H4 (cell line): Measurements from ENCODE around the gene CYS1. TPM values are rescaled to one million over a fixed set of nuclear protein-coding genes. Genes with fewer than 3 reads are reported as not detected.
"Not testable (repeated sequence)": the region's sequence is repeated elsewhere in the genome, so short reads cannot be mapped to it uniquely, and the experiment has no call there.

ENCODE experiments used
- DNase-seq: peaks from one replicate; pipeline ENCODE4 v3.0.0-alpha.2; 2015; ENCODE audit warnings: low spot score
- total RNA-seq: library from RNA; depleted of rRNA; stranded (reverse); fragments of >200 nt; shearing (Covaris generic); gene quantifications from 2 replicates; pipeline ENCODE4 v1.2.3, GENCODE V29; 2014; rRNA removed

The CYS1 gene, protein sequence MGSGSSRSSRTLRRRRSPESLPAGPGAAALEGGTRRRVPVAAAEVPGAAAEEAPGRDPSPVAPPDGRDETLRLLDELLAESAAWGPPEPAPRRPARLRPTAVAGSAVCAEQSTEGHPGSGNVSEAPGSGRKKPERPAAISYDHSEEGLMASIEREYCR
- total RNA-seq = 0.43 and 1.1 TPM in 2 replicates

DNA sequence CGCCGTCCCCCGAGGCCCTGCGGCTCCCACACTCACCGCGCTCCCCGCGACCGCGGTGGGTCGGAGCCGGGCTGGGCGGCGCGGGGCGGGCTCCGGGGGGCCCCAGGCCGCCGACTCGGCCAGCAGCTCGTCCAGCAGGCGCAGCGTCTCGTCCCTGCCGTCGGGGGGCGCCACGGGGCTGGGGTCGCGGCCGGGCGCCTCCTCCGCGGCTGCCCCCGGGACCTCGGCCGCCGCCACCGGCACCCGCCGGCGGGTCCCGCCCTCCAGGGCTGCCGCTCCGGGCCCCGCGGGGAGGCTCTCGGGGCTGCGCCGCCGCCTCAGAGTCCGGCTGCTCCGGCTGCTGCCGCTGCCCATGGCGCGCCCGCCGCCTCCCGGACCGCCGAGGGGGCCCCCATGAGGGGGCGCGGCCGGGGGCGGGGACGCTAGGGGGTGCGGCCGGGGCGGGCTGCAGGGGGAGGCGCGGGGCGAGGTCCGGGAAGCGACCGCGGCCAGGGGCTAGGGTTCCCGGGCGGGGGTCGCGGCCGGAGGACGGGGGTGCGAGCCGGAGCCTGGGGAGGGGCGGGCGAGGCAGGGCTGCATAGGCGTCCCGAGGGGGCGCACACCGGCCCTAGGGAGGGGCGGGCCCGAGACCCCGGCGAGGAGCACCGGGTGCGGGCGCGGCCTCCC lies at the start of gene CYS1:
Gene CYS1 (minus strand): TSS at position 542 of the 666 bp plus-strand sequence. CDS start 188 bp downstream, at position 354.
- DNase-seq = no peak

DNA sequence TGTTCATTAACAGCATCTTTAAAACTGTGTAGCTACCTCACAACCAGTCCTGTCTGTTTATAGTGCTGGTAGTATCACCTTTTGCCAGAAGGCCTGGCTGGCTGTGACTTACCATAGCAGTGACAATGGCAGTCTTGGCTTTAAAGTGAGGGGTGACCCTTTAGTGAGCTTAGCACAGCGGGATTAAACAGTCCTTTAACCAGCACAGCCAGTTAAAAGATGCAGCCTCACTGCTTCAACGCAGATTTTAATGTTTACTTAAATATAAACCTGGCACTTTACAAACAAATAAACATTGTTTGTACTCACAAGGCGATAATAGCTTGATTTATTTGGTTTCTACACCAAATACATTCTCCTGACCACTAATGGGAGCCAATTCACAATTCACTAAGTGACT lies 49.3 kb upstream of the CYS1 start:
- no peak for DNase-seq

DNA sequence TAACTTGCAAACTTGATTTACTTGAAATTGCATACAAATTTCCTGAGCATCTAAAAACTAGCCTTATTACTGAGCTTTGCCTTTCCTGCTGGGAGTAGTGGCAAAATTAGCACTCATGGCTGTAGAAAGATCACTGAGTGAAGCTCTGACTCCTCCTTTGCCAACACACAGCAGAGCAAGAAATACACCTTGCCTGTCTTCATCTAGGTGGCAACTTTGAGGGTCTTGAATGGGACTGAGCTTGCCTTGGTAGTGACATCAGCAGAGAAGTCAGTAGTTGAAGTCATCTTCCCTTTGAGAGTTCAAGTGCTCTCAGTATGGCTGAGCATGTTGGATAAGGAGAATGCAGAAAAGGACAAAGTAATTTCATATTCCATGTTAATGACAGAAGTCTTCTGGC lies 48.2 kb upstream of the CYS1 start:
- DNase-seq = no peak

DNA sequence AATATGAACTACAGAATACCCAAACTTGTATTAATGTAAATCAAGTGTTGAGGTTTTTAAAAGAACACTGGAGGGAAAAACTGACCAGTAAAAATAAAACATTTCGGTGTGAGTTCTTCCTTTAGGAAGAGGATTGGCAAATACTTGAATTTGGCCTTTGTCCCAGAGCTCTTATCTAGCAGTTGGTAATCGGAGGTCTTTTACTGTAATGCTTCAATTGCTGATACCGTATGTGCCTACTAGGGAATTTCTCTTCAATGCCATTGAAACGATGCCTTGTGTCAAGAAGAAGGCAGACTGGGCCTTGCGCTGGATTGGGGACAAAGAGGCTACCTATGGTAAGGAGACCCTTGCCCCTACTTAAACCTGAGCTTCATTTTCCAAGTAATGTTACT lies 46.4 kb upstream of the CYS1 start:
- no peak for DNase-seq

DNA sequence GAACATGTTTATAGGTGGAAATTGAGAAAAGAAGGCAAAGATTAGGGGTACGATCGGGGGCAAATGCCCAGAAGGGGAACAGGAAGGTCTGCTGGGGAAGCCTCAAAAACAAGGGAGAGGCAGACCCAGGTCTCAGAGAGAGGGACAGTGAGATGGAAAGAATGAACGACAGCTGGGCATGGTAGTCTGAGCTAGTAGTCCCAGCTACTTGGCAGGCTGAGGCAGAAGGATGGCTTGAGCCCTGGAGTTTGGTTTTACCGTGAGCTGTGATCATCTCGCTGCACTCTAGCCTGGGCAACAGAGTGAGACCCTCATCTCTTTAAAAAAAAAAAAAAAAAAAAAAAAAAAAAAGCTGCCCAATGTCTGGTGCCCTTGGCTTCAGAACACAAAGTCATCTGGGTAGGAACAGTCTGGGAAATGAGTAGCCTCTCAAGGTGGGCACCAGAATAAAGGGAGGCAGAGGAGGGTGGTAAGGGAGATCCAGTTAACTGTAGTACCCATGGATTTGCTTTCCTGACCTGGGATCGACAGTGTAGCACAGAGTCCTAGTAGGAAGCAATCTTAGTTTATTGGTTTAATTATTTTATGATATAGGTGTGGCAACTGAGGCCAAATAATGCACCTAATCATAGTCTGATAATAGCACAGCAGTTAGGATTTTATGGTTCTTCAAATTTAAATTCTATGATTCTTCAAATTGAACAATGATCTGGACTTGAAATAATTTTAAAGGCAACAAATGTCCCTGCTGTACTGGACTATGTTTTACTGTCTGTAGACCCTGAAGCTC lies 45.8 kb upstream of the CYS1 start:
- DNase-seq = no peak

DNA sequence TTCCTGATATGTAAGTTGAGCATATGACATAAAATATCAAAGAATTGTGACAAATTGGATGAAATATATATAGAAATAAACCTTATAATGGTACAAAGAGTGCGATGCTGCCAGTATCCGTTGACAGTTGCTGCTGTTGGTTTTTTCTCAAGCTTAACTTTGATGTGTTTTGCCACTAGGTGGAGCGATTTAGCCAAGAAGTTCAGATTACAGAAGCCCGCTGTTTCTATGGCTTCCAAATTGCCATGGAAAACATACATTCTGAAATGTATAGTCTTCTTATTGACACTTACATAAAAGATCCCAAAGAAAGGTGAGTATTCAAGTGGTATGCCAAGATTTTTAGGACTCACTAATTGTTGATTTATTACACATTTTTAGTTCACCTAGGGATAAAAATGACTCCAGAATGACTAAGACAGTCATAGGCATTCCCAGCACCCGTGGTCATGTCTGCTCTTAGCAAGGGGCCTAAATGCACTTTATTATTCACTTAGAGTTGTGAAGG lies 44.4 kb upstream of the CYS1 start:
- DNase-seq = peak; percentile 44

DNA sequence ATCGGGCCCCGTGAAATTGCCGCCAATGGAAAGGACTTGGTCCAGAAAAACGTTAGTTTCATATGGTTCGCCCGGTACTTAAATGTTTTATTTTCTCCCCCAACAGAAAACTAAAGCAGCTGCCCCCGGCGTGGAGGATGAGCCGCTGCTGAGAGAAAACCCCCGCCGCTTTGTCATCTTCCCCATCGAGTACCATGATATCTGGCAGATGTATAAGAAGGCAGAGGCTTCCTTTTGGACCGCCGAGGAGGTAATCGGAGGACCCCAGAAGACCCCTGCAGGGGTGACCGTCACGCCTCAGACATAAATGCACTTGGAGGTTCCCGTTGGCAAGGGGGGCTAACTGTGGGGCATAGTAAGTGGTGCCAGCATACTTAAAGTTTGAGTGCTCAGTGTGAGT lies 43.1 kb upstream of the CYS1 start:
- no peak for DNase-seq

DNA sequence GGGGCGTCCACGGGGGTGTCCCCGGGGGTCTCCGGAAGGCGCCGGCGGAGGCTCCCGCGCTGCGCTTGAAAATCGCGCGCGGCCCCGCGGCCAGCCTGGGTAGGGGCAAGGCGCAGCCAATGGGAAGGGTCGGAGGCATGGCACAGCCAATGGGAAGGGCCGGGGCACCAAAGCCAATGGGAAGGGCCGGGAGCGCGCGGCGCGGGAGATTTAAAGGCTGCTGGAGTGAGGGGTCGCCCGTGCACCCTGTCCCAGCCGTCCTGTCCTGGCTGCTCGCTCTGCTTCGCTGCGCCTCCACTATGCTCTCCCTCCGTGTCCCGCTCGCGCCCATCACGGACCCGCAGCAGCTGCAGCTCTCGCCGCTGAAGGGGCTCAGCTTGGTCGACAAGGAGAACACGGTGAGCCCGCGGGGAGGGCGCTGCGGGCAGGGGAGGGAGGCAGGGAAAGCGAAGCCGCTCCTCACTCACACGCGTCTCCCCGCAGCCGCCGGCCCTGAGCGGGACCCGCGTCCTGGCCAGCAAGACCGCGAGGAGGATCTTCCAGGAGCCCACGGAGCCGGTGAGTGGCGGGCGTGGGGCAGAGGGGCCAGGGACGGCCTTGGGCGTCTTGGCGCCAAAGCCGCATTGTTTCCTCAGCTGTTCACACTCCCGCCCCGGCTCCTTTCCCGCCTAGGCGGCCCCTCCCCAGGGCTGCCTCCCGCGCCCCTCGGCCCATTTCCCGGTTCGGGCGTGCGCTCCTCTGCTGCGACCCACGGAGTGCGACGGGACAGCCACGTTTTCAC lies 42.5 kb upstream of the CYS1 start, which contains the start of gene RRM2:
Gene RRM2 (plus strand): TSS at position 240 of the 781 bp plus-strand sequence. CDS start 60 bp downstream, at position 300.
- DNase-seq = peak; percentile 88

DNA sequence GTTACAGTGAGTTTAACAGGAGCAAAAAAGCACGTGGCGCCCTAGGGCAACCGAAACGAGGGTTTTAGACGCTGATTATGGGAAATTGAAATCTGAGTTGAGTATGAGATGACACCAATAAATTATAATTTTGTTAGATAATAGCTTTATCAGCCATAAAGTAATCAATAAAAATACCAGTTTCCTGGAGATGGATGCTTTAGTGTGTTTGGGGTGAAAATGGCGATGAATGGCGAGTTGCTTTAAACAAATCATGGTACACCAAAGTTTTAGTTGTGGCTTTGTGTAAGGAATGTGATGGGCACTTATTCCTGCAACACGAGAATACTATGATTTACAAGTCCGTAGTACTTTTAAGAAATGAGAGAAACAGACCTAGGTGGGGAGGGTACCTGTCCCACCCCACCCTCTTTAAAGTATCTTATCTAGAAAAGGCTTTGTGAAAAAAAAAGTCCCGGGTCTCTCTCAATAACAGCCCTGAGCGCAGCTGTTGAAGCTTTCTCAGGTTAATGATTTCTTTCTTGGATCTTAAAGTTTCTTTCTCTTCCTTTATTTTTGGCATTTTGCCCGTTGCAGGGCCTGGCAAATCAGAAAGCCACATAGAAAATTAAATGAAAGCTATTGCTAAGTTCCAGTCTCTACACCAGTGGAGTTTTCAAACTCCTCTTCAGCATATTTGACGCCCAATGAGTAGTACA lies 40.8 kb upstream of the CYS1 start:
- peak; percentile 19 for DNase-seq

DNA sequence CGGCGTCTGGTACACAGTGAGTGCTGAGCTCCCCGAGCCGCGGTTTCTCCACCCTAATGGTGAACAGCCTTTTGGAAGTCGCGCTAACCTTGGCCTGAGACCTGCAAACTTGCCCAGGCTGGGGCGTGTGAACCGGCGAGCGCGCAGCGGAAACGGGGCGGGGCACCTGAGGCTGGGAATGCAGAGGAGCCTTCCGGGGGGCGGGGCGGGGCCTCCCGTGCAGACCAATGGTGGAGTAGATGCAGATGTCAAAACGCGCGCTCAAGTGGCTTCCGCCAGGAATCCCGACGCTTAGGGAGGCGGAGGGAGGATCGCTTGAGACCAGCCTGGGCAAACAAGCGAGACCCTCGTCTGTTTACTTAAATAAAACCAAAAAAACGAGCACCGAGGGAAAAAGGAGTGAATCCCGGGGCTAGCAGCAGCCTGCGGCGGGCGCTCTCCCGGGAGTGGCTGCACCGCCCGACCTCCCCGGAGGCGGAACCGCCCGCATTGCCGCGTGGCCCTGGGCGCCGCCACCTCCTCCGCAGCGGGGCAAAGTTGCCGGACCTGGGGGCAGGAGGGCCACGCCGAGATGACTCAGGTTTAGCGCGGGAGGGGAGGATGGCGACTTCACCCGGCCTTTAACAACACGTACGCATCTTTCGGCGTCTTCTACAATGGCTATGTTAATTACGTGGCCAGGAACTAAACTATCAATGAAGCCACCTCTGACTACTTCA lies 40.1 kb upstream of the CYS1 start:
- DNase-seq = peak; percentile 90

DNA sequence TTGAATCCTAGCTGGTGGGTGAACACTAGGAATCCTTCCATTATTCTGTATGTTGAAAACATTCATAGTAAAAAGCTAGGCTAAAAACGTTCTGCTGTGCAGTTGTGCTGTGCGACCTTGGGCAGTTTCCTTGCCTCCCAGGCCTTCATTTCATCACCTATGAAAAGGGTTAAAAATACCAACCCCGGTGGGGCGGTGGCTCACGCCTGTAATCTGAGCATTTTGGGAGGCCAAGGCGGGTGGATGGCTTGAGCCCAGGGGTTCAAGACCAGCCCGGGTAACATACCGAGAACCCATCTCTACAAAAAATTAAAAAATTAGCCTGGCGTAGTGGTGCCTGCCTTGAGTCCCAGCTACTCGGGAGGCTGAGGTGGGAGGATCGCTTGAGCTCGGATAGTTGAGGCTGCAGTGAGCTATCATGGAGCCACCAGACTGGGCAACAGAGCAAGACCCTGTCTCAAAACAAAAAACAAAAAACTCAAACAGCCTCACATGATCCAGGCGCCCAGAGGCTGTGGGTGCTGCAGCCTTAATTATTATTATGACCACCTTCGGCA lies 39.5 kb upstream of the CYS1 start:
- no peak for DNase-seq

DNA sequence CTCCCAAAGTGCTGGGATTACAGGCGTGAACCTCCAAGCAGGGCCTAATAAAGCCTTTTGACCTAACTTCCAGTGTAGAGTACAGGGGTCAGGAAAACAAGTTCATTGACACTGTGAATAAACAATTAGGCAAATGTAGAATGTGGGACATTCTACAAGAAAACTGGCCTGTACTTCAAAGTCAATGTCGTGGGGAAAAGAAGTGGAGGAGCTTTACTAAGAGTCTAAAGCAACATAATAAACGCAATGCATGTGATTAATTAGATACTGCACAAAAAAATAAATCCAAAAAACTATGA lies 38.8 kb upstream of the CYS1 start:
- no peak for DNase-seq

DNA sequence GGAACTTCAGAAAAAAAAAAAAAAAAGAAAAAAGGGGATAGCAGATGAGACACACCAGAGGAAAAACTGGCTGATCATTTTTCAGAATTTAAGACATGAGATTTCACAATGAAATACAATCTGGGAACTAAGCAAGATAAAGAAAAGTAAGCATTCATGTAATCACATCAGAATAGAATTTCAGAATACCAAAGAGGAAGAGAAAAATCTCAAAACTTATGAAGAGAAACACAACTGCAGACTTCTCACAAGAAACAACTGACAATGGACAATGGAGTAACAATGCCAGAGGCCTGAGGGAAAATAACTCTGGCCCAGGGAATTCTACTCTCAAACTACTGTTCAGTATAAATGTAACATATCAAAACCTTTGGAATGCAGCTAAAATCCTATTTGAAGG lies 29.1 kb upstream of the CYS1 start:
- no peak for DNase-seq

DNA sequence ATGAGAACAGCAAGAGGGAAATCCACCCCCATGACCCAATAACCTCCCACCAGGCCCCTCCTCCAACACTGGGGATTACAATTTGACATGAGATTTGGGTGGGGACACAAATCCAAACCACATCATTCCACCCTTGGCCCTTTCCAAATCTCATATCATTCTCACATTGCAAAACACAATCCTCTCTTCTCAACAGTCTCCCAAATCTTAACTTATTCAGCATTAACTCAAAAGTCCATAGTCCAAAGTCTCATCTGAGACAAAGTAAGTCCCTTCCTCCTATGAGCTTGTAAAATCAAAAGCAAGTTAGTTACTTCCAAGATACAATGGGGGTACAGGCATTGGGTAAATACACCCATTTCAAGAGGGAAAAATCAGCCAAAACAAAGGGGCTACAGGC lies 24.7 kb upstream of the CYS1 start:
- DNase-seq = not testable (repeated sequence)

DNA sequence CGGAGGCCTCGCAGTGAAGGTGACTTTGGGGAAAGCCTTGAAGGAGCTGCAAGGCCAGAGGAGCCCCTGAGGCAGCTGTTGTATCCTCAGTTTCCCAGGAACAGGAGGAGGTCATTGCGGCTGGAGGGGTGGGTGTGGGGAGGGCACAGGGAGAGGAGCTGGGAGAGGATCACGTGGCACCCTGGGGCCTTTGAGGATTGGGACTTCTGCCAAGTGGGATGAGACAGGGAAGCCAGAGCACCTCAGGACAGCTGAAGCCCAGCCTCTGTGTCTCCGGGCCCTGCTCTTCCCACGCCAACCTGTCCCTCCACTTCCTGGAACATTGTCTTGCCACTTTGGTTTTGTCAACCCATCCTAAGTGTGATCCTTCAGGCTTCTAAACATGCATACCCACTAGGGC lies 23.0 kb upstream of the CYS1 start:
- DNase-seq = no peak

DNA sequence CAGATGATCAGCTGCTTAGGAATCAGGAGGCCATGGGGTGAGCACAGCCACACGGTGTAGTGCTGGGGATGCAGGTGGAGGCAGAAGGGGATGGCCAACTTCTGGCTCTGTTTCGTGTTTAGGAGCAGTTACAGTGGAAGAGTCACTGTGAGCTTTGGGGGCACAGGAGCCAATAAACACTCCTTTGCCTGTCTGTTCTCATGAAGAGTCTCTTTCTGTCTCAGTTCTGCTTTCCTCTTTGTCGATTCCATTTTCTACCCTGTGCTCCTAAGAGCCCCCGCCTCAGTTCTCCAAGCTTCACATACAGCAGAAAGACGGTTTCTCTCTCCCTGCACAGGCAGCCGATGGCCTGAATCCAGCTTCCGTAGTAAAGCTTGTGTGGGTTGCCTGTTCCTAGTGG lies 21.3 kb upstream of the CYS1 start:
- no peak for DNase-seq

DNA sequence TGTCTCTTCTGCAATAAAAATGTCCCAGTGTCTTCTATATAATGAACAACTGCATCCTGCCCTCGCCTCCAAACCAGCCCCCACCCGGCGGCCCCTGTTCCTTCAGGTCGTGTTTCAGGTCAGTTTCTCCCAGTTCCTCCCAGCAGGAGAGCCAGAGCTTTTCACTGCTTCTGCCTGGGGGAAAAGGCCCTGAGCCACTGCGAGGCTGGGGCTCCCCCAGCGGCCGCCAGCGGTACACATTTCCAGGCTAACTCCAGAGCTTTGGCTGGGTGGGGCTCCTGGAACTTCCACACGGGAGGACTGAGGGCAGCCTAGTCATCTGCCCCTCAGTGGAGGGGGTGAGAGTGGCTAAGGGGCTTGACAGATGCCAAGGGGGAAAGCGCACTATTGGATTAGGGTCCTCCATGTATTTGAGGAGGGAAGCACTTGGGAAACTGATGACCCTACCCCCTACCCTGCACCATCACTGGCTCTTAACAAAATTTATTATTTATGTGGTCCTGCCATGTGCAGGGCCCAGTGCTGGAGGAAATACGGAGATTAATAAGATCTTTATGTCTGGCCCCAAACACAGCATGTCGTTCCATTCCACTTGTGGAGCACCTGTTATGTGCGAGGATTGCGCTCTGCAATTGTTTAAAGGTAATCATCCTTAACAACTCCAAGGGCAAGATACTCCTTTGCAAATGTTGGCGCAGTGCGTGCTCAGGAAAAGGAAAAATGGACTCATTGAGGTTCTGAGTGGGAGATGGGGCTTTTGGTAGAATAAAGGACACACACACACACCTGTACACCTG lies 17.3 kb upstream of the CYS1 start:
- DNase-seq = peak; percentile 31

DNA sequence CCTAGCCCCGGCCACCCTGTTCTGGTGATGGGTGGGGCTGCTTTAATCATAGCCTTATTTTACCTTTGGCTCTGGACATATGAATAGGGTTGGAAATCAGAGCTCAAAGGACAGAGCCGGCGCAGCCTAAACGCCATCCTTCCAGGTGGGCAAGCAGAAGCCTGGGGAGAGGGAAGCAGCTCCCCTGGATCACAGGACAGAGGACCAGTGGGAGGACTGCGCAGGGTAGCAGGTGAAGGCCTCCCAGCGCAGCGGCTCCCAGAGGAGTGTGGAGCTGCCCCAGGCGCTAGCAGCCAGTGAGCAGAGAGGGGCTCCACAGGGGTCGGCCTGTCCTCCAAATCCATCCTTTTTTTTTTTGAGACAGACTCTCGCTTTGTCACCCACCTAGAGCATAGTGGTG lies 16.4 kb upstream of the CYS1 start:
- DNase-seq = no peak

DNA sequence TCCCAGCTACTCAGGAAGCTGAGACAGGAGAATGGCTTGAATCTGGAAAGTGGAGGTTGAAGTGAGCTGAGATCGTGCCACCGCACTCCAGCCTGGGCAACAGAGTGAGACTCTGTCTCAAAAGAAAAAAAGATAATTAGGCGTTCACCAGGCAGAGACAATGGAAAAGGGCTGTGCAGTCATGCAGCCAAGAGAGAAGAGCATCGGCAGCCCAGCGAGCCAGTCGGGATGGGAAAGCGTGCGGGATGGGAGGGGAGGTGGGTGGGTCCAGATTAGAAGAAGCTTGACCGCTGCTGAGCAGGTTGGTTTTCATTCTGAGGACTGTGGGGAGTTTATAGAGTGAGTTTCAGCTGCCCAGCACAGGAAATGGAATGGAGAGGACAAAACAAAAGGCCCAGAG lies 15.0 kb upstream of the CYS1 start:
- DNase-seq = no peak
